Naive thymus-derived CD8-positive, alpha-beta T cell (primary cell): ENCODE data around the gene GSTA1. TPM values are rescaled to one million over a fixed set of nuclear protein-coding genes. Genes with fewer than 3 reads are reported as not detected.
"Not testable (repeated sequence)": the region's sequence is repeated elsewhere in the genome, so short reads cannot be mapped to it uniquely, and the experiment has no call there.

Source experiments
- ATAC-seq, 2 donors: fragments of 150-1000 bp; cut with Tn5 transposase in 1 of 2; sonication (Bioruptor Pico), chemical (Tn5 transposase) in 1 of 2; 1 replicate in 1 of 2; 2 replicates in 1 of 2; pipeline ENCODE4 v1.10.0; 2021; ENCODE audit warnings: mild to moderate bottlenecking in 2 of 2, moderate library complexity in 2 of 2
- POLR2A ChIA-PET: fragments of 350-600 bp; sonication (Branson Sonifier 250); formaldehyde crosslinking; loops from one replicate; lab custom pipeline; 2021; ENCODE audit warnings: antibody characterized with exemption; lab: Charles Lee
- DNase-seq, 10 donors: peaks; one replicate each; pipeline versions ENCODE4 v3.0.0 to v3.0.0-alpha.2; 2020 to 2022
- H3K27ac Mint-ChIP-seq, 10 donors: one replicate each; pipeline ENCODE4 v1.8.0; 2020 to 2022; ENCODE audit warnings: mild to moderate bottlenecking in 10 of 10, mixed read lengths in 10 of 10, moderate library complexity in 4 of 10, inconsistent platforms in 1 of 10
- H3K27me3 Mint-ChIP-seq, 5 donors: one replicate each; pipeline ENCODE4 v1.8.0; 2021 to 2022; ENCODE audit warnings: mixed read lengths in 5 of 5
- H3K36me3 Mint-ChIP-seq, 3 donors: one replicate each; pipeline ENCODE4 v1.8.0; 2020 to 2022; ENCODE audit warnings: mixed read lengths in 3 of 3, mild to moderate bottlenecking in 2 of 3, inconsistent platforms in 1 of 3
- H3K4me1 Mint-ChIP-seq, 4 donors: one replicate each; pipeline ENCODE4 v1.8.0; 2021 to 2022; ENCODE audit warnings: mixed read lengths in 4 of 4
- H3K4me3 Mint-ChIP-seq, 10 donors: one replicate each; pipeline ENCODE4 v1.8.0; 2020 to 2022; ENCODE audit warnings: mild to moderate bottlenecking in 10 of 10, mixed read lengths in 10 of 10, moderate library complexity in 6 of 10, inconsistent platforms in 1 of 10
- H3K9me3 Mint-ChIP-seq, 9 donors: one replicate each; pipeline ENCODE4 v1.8.0; 2020 to 2022; ENCODE audit warnings: mixed read lengths in 9 of 9, mild to moderate bottlenecking in 3 of 9, inconsistent platforms in 1 of 9, moderate library complexity in 1 of 9
- polyA plus RNA-seq, 3 donors: library from polyadenylated mRNA; unstranded; fragments of 300-500 nt; fragmentation: Illumina TruSeq; gene quantifications; one replicate each; pipeline ENCODE4 v1.2.3, GENCODE V29; 2021
- total RNA-seq, 8 experiments: library from RNA in 2 of 8; stranded (reverse) in 2 of 8; gene quantifications; one replicate each; pipeline ENCODE4 v1.2.3 and lab custom pipeline; 2021 to 2026

The GSTA1 gene
- total and polyA plus RNA-seq, 5 experiments from 2014 or later, result not detected

DNA sequence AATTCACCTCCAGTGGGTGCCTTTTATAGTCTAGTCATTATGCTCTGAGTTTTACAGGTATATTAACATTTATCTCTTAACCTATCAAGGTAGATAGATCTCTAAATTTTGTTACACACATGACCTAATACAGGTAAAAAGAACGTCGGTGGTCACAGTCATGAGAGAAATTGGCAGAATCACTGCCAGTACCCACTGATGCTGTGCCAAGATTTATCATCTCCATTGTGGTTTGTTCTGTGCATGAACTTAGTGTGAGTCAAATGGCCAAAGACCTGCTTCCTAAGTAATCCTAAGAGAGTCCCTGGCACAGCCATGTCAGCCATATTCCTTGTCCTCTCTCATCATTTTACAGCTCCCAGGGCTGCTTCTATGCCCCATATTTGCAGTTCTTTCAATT is 9.2 kb downstream of the GSTA1 start:
- H3K4me3 Mint-ChIP-seq, H3K4me1 Mint-ChIP-seq, DNase-seq, POLR2A ChIA-PET, ATAC-seq, H3K27ac Mint-ChIP-seq: not testable (repeated sequence)
- Mint-ChIP-seq H3K27me3 (peaks cover 3 to 39% (median 19%) of the 10 kb centered on the region in 5 donors), H3K36me3 (peaks cover 0 to 13% (median 4%) of the 10 kb centered on the region in 3 donors), H3K9me3 (peaks cover 0 to 20% (median 4%) of the 10 kb centered on the region in 9 donors)

DNA sequence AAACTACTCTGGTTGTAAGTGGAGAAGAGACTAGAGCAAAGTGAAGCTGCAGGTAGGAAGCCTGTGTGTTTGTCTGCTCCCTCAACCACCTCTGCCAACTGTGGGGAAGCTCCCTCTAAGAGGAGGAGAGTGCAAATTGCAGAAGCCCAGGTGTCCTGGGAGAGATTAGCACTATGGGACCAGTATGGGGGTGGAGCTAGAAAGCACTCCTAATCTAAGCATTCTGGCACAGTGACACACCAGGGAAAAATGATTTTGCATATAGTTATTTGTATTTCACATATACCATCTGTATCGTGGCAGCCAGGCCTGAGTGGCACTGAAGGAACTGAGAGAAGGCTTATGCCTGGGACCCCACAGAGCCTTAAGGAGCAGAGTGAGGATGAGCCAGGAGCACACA is 12.8 kb downstream of the GSTA1 start:
- POLR2A ChIA-PET, result no interaction called here
- no peak overlapping the region for H3K4me3 Mint-ChIP-seq
- ATAC-seq (no peak), DNase-seq (no peak)
- H3K36me3 Mint-ChIP-seq, result peaks cover 0 to 13% (median 4%) of the 10 kb centered on the region in 3 donors
- H3K9me3 Mint-ChIP-seq, result peaks cover 0 to 20% (median 4%) of the 10 kb centered on the region in 9 donors
- no peak overlapping the region for H3K27ac Mint-ChIP-seq
- H3K4me1 Mint-ChIP-seq, result peaks cover 0 to 2% (median 0%) of the 10 kb centered on the region in 4 donors
- H3K27me3 Mint-ChIP-seq, result peaks cover 2 to 38% (median 8%) of the 10 kb centered on the region in 5 donors

DNA sequence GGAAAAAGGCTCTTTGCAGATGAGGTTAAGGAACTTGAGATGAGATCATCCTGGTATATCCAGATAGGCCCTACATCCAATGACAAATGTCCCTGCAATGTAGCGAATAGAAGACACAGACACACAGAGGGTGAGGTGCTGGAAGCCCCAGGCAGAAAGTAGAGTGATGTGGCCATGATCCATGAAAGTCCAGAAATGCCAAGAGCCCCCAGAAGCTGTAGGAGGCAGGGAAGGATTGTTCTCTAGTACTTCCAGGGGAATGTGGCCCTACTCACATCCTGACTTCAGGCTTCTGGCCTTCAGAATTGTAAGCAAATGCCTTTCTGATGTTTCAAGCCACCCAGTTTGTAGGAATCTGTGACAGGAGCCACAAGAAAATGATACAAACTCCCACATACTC is 14.0 kb downstream of the GSTA1 start:
- Mint-ChIP-seq H3K36me3 (peaks cover 0 to 13% (median 4%) of the 10 kb centered on the region in 3 donors), H3K9me3 (peaks cover 0 to 20% (median 4%) of the 10 kb centered on the region in 9 donors), H3K27me3 (peaks cover 2 to 34% (median 5%) of the 10 kb centered on the region in 5 donors)
- DNase-seq, ATAC-seq, POLR2A ChIA-PET, H3K4me1 Mint-ChIP-seq, H3K4me3 Mint-ChIP-seq, H3K27ac Mint-ChIP-seq: not testable (repeated sequence)

DNA sequence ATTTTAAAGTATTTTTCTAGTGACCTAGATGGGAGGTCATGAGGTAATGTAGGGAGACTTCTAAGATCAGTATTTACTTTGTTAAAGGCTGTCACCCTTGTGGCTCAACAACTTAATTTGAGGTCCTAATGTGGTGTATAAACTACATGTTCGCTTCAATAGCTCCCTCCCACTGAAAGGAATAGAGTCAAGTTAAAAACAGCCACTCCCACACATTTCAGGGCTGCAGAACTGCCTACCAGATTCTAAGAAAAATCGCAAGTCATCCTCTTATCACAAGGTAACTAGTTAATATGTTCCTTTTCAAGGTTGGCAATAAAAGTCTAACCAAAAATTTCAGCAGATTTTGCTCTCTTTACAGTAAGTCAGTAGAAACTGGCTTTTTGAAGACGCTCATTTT is 15.1 kb downstream of the GSTA1 start:
- Mint-ChIP-seq H3K4me1 (peaks cover 0 to 5% (median 0%) of the 10 kb centered on the region in 4 donors), H3K4me3 (no peak overlapping the region), H3K27me3 (peaks cover 2 to 28% (median 5%) of the 10 kb centered on the region in 5 donors), H3K9me3 (peaks cover 0 to 17% (median 4%) of the 10 kb centered on the region in 9 donors), H3K36me3 (peaks cover 0 to 11% (median 4%) of the 10 kb centered on the region in 3 donors), H3K27ac (no peak overlapping the region)
- ATAC-seq (no peak), DNase-seq (no peak)
- POLR2A ChIA-PET, result no interaction called here

DNA sequence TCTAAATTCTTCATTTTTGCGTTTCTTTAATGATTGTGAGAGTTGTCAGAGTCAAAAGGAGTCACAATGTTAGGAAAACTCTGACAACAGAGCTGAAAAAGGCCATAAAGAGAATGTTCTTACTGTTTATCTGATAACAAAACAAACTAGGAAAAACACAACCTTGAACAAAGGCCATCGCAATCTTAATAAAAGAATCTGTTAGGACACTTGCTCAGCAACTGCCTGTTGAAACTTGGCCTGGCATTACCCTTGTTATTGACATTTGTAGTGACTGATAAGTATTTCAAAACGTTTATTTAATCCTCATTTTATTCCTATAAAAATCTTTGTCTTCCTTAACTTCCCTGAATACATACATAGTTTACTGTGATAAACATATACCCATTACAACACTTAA is 15.7 kb downstream of the GSTA1 start:
- Mint-ChIP-seq H3K27ac (no peak overlapping the region), H3K9me3 (peaks cover 0 to 11% (median 3%) of the 10 kb centered on the region in 9 donors), H3K27me3 (peaks cover 2 to 22% (median 5%) of the 10 kb centered on the region in 5 donors), H3K36me3 (peaks cover 0 to 6% (median 4%) of the 10 kb centered on the region in 3 donors), H3K4me1 (peaks cover 0 to 5% (median 0%) of the 10 kb centered on the region in 4 donors), H3K4me3 (no peak overlapping the region)
- no peak for DNase-seq
- POLR2A ChIA-PET, result no interaction called here
- ATAC-seq, result no peak

DNA sequence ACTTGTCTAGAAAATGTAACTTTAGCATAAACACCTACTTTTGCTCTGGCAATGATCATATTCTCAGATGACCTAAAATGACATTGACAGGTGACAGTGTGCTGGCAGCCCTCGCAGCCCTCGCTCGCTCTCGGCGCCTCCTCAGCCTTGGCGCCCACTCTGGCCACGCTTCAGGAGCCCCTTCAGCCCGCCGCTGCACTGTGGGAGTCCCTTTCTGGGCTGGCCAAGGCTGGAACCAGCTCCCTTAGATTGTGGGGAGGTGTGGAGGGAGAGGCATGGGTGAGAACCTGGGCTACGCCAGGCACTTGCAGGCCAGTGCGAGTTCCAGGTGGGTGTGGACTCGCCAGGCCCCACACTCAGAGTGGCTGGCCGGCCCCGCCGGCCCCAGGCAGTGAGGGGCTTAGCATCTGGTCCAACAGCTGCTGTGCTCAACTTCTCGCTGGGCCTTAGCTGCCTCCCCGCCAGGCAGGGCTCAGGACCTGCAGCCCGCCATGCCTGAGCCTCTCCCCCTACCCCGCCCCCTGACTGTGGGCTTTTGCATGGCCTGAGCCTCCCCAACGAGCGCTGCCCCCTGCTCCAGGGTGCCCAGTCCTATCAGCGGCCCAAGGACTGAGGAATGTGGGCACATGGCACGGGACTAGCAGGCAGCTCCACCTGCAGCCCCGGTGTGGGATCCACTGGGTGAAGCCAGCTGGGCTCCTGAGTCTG is 17.2 kb downstream of the GSTA1 start:
- no peak overlapping the region for H3K27ac Mint-ChIP-seq
- no peaks in the 10 kb centered on the region for H3K36me3 Mint-ChIP-seq
- no peaks in the 10 kb centered on the region for H3K9me3 Mint-ChIP-seq
- POLR2A ChIA-PET, result no interaction called here
- peaks cover 0 to 5% (median 0%) of the 10 kb centered on the region in 4 donors for H3K4me1 Mint-ChIP-seq
- H3K4me3 Mint-ChIP-seq, result no peak overlapping the region
- DNase-seq (no peak), ATAC-seq (no peak)
- peaks cover 2 to 22% (median 7%) of the 10 kb centered on the region in 5 donors for H3K27me3 Mint-ChIP-seq

DNA sequence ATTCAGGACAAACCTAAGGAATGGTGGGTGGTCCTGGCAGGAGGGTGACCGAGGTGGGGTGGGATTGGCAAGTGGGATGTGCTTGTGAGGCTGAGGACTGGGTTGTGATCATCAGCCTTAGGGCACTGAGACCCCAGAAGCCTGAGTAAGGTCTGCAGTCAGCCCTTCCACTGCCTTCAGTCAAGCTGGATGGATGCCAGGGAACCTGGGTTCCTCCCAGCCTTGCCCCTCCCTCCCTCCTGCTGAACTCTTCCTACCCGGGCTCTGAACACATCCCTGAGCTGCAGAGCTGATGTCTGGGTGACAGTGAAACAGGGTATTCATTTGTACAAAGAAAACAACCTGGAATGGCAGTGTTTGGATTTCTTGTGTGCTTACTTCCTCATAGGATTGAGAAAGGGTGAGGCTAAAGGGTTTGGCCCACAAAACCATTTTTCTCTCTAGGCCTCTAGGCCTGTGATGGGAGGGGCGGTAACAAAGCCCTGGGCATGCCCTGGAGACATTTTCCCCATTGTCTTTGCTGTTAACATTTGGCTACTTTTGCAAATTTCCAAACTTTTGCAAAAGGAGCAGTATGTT is 20.8 kb downstream of the GSTA1 start:
- H3K27me3 Mint-ChIP-seq, result peaks cover 7 to 15% (median 13%) of the 10 kb centered on the region in 5 donors
- H3K4me3 Mint-ChIP-seq, H3K36me3 Mint-ChIP-seq, POLR2A ChIA-PET, H3K4me1 Mint-ChIP-seq, H3K9me3 Mint-ChIP-seq, ATAC-seq, DNase-seq, H3K27ac Mint-ChIP-seq: not testable (repeated sequence)

DNA sequence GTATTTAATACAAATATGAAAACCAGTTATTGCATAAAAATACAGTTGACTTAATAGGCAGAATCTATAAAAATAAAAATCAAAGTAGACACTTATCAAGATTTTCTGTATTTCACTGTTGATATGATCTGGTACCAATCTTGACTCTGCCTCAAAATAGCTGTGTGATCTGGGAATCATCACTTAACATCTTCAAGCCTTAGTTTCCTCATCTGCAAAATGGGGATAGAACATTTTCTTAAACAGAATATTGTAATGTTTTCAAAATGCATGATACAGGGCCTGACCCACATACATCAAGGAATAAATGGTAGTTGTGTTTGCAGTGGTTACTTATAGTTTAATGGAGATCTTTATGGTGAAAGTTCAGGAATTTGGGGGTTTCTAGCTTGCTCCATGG is 21.4 kb downstream of the GSTA1 start:
- H3K9me3 Mint-ChIP-seq, H3K4me3 Mint-ChIP-seq, DNase-seq, H3K27ac Mint-ChIP-seq, POLR2A ChIA-PET, H3K36me3 Mint-ChIP-seq, ATAC-seq, H3K4me1 Mint-ChIP-seq: not testable (repeated sequence)
- H3K27me3 Mint-ChIP-seq, result peaks cover 9 to 18% (median 17%) of the 10 kb centered on the region in 5 donors

DNA sequence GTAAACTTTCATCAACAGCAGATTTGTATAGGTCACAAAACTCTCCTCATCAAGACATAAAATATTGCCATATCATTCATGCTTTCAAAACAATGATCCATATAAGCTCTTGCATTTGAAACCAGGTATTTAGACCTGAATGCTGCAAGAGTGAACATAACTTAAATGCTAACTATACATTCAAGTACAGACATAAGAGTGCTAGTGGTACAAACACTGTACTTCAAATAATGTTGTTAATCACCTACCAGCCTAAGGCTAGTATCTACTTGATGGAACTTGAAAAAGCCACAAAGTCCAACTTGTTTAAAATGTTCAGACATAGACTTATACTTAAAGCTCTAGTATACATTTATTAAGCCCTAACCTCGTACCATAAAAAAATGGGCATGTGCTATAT is 24.4 kb downstream of the GSTA1 start:
- H3K36me3 Mint-ChIP-seq, result no peaks in the 10 kb centered on the region
- POLR2A ChIA-PET, result no interaction called here

DNA sequence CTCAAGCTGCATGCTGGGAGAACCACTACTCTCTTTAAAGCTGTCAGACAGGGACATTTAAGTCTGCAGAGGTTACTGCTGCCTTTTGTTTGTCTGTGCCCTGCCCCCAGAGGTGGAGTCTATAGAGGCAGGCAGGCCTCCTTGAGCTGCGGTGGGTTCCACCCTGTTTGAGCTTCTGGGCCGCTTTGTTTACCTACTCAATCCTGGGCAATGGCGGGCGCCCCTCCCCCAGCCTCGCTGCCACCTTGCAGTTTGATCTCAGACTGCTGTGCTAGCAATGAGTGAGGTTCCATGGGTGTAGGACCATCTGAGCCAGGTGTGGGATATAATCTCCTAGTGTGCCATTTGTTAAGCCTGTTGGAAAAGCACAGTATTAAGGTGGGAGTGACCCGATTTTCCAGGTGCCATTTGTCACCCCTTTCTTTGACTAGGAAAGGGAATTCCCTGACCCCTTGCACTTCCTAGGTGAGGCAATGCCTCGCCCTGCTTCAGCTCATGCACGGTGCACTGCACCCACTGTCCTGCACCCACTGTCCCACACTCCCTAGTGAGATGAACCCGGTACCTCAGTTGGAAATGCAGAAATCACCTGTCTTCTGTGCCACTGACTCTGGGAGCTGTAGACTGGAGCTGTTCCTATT is 26.8 kb downstream of the GSTA1 start:
- H3K4me3 Mint-ChIP-seq, H3K4me1 Mint-ChIP-seq, H3K9me3 Mint-ChIP-seq, DNase-seq, POLR2A ChIA-PET, H3K27ac Mint-ChIP-seq, ATAC-seq, H3K36me3 Mint-ChIP-seq: not testable (repeated sequence)
- peaks cover 16 to 41% (median 25%) of the 10 kb centered on the region in 5 donors for H3K27me3 Mint-ChIP-seq

More for the DNA sequence above, 24.4 kb downstream of the GSTA1 start:
- H3K27me3 Mint-ChIP-seq, result peaks cover 14 to 38% (median 28%) of the 10 kb centered on the region in 5 donors
- no peaks in the 10 kb centered on the region for H3K9me3 Mint-ChIP-seq
- ATAC-seq, result no peak
- no peak for DNase-seq
- no peak overlapping the region for H3K27ac Mint-ChIP-seq
- peaks cover 0 to 3% (median 0%) of the 10 kb centered on the region in 4 donors for H3K4me1 Mint-ChIP-seq
- no peak overlapping the region for H3K4me3 Mint-ChIP-seq

DNA sequence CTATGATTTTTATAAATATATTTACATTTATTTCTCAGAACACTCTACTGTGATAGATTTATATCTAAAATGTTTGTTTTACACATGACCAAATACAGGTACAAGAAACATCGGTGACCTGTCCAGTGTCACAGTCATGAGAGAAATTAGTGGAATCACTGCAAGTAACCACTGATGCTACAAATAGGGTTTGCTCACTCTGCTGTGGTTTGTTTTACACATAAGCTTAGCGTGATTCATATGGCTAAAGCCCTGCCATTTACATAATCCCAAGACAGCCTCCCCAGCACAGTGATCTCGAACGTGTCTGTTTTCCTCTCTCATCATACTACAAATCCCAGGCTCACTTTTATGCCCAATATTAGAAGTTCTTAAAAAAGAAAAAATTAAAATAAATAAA is 34.2 kb downstream of the GSTA1 start:
- H3K36me3 Mint-ChIP-seq, DNase-seq, H3K9me3 Mint-ChIP-seq, H3K4me3 Mint-ChIP-seq, ATAC-seq, H3K4me1 Mint-ChIP-seq, H3K27me3 Mint-ChIP-seq, POLR2A ChIA-PET, H3K27ac Mint-ChIP-seq: not testable (repeated sequence)

DNA sequence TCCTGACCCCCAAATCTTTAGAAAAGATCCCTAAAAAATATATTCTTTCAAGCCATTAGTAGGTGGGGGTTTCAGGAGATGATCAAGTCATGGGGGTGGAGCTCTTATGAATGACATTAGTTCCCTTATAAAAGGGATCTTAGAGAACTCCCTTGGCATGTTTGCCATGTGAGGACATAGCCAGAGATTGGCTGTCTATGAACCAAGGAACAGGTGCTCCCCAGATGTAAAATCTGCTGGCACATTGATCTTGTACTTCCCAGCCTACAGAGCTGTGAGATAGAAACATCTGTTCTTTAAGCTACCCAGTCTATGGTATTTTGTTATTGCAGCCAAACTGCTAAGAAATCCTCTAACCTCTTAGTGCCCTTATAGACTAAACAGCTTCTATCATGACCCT is 36.0 kb downstream of the GSTA1 start:
- H3K4me3 Mint-ChIP-seq, H3K36me3 Mint-ChIP-seq, H3K27me3 Mint-ChIP-seq, ATAC-seq, H3K4me1 Mint-ChIP-seq, POLR2A ChIA-PET, H3K27ac Mint-ChIP-seq, DNase-seq, H3K9me3 Mint-ChIP-seq: not testable (repeated sequence)

DNA sequence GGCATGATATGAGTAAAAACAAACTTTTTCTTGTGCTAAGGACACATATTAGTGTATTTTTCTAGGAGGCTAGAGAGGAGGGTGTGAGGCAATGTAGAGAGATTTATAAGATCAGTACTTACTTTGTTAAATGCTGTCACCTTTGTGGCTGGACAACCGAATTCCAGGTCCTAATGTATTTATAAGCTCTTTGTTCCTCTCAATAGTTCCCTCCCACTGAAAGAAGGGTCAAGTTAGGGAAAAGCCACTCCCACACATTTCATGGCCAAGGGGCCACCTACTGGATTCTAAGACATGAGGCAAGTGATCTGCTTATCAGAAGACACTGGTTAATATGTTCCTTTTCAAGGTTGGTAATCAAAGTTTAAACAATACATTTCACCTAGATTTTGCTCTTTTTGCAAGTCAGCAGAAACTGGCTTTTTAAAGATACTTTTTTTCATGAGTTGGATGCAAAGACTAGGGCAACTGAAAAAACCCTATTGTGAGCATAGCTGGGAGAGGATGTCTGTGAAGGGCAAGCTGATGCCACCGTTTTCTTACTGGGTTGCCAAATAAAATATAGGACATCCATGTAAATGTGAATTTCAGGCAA is 40.2 kb downstream of the GSTA1 start, which contains the start of gene GSTA2:
GSTA2 (minus strand) TSS at position 154 of the 595 bp plus-strand sequence. CDS start 5,528 bp downstream, outside the sequence.
- H3K36me3 Mint-ChIP-seq, POLR2A ChIA-PET, H3K9me3 Mint-ChIP-seq, ATAC-seq, DNase-seq, H3K27ac Mint-ChIP-seq, H3K4me1 Mint-ChIP-seq, H3K4me3 Mint-ChIP-seq: not testable (repeated sequence)
- H3K27me3 Mint-ChIP-seq, result peaks cover 6 to 15% (median 9%) of the 10 kb centered on the region in 5 donors
